H4 (cell line): ENCODE results near the gene NECTIN2. TPM values are rescaled to one million over a fixed set of nuclear protein-coding genes. Genes with fewer than 3 reads are reported as not detected.
"Not testable (repeated sequence)": the region's sequence is repeated elsewhere in the genome, so short reads cannot be mapped to it uniquely, and the experiment has no call there.

Source experiments
- DNase-seq: peaks from one replicate; pipeline ENCODE4 v3.0.0-alpha.2; 2015; ENCODE audit warnings: low spot score
- total RNA-seq: library from RNA; depleted of rRNA; stranded (reverse); fragments of >200 nt; shearing (Covaris generic); gene quantifications from 2 replicates; pipeline ENCODE4 v1.2.3, GENCODE V29; 2014

The NECTIN2 gene
- total RNA-seq, 1 experiment from 2014 or later = 42.0 TPM

- no peak for DNase-seq
Observed at GRCh38 chr19:44817725-44818465, 28.2 kb upstream of the NECTIN2 start.

- DNase-seq = no peak
Observed at GRCh38 chr19:44818466-44819031, 27.5 kb upstream of the NECTIN2 start.

DNA sequence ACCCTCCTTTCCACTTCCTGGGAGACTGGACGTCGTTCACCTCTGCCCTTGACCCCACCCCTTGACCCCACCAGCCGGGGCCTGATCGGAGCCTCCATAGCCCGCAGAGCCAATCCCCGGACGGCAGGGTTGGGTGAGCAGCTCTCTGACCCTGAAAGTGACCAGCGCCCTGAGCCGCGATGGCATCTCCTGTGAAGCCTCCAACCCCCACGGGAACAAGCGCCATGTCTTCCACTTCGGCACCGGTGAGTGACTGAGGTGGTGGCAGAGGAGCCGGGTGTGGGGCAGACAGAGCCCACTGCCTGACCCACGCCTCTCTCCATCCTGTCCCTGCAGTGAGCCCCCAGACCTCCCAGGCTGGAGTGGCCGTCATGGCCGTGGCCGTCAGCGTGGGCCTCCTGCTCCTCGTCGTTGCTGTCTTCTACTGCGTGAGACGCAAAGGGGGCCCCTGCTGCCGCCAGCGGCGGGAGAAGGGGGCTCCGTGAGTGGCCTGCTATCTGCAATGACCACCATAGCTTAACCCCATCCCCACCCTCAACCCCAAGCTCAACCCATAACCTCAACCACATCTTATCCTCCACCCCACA lies 26.8 kb upstream of the NECTIN2 start:
- no peak for DNase-seq

- DNase-seq = no peak
Observed at GRCh38 chr19:44820648-44821609, 25.2 kb upstream of the NECTIN2 start.

- no peak for DNase-seq
Observed at GRCh38 chr19:44822177-44822576, 23.9 kb upstream of the NECTIN2 start.

- no peak for DNase-seq
Observed at GRCh38 chr19:44822670-44823372, 23.3 kb upstream of the NECTIN2 start.

- no peak for DNase-seq
Observed at GRCh38 chr19:44823373-44823698, 22.8 kb upstream of the NECTIN2 start.

DNA sequence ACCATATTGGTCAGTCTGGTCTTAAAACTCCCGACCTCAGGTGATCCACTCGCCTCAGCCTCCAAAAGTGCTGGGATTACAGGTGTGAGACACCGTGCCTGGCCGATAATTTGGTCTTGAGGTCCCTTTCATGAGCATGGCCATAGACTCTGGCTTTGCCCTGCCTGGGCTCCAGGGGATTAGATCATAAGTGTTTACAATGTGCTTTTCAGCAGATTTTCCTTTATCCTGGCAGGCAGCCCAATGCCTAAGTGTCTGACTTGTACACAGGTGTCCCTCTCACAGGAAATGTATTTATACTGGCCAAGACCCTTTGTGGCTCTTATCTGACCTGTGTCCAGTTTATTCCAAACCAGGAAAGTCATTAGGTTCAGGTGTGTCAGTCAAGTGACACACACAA lies 21.3 kb upstream of the NECTIN2 start:
- DNase-seq = no peak

DNA sequence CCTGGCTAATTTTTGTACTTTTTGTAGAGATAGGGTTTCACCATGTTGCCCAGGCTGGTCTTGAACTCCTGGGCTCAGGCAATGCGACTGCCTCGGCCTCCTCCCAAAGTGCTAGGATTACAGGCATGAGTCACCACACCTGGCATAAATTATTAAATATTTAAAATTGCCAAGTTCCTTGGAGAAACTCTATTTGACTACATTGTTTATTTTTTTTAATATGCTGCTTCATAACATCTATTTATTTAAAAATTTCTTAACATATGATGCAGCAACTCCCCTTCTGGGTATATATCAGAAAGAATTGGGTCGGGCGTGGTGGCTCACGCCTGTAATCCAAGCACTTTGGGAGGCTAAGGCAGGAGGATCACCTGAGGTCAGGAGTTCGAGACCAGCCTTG lies 13.2 kb upstream of the NECTIN2 start:
- not testable (repeated sequence) for DNase-seq

DNA sequence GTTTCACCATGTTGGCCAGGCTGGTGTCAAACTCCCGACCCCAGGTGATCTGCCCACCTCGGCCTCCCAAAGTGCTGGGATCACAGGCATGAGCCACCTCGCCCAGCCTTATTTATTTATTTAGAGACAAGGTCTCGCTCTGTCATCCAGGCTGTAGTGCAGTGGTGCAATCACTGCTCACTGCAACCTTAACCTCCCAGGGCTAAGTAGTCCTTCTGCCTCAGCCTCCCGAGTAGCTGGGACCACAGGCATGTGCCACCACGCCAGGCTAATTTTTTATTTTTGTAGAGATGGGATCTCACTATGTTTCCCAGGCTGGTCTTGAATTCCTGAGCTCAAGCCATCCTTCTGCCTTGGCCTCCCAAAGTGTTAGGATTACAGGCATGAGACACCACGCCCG lies 11.7 kb upstream of the NECTIN2 start:
- not testable (repeated sequence) for DNase-seq

DNA sequence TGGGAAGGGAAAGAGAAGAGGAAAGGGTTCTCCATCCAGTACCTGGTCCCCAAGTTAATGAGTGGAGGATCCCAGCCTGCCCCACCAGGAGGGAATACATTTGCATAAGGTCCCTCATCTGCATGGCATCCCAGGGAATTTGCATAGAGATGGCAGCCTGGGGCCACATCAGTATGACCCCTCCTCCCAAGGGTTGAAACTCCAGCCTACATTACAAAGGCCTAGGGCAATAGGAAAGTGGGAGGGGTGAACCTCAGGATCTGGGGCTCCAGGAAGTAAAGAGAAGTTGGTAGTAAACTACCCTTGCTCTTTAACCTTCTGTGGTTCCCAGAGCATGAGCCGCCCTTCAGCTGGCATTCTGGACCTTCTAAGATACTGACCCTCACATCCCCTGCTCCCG lies 6.8 kb upstream of the NECTIN2 start:
- no peak for DNase-seq

GRCh38 chr19:44840811-44841210 lies 5.3 kb upstream of the NECTIN2 start:
- no peak for DNase-seq

GRCh38 chr19:44841231-44841630 lies 4.9 kb upstream of the NECTIN2 start:
- DNase-seq = no peak

DNA sequence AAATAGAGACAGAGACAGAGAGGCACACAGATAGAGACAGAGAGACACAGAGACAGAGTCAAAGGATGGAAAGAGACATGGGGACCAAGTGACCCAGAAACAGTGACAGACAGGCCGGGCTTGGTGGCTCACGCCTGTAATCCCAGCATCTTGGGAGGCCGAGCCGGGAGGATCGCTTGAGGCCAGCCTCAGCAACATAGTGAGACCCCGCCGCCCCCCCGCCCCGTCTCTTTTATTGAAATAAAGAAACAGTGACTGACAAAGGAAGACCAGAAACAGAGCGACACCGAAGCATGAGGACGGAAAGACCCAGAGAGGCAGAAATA lies 848 bp upstream of the NECTIN2 start:
- no peak for DNase-seq

- no peak for DNase-seq
Observed at GRCh38 chr19:44846455-44847143, 502 bp downstream of the NECTIN2 start.

DNA sequence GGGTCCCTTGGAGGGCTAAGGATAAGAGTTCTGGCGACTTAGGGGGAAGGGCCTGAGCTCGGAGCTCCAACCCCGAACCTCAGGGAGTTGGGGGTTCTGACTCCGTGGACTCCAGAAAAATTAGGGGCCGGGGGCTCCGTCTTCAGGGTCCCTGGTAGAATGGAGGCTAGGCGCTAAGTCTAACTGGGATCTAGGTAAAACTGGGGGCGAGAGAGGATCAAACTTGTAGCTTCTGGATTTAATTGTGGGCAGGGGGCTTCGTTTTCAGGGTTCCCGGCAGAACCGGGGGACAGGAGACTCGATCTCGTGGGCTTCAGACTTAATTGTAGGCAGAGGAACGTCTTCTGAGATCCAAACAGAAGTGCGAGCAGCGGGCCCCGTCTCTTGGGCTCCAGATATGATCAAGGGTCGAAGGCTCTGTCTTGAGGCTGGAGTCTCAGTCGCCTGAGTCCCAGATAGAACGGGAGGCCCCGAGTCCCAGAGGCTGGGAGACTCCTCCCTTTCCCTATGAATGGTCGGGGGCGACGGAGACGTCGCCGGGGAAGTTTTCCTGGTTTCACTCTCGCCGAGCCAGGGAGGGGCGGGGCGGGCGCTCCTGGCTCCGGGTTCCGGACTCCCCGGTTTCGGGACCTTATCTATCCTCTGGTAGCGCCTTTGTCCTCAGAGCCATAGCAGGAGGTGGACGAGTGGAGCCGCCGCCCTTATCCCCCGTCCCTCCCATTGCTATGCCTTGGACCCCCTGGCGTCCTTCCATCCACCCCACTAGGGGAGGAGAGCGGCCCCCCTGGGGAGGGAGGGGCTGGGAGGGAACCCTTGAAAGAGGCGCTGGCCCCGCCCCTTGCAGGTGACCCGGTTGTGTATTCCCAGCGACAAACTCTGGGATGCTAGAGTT lies 1.3 kb downstream of the NECTIN2 start:
- DNase-seq = no peak

DNA sequence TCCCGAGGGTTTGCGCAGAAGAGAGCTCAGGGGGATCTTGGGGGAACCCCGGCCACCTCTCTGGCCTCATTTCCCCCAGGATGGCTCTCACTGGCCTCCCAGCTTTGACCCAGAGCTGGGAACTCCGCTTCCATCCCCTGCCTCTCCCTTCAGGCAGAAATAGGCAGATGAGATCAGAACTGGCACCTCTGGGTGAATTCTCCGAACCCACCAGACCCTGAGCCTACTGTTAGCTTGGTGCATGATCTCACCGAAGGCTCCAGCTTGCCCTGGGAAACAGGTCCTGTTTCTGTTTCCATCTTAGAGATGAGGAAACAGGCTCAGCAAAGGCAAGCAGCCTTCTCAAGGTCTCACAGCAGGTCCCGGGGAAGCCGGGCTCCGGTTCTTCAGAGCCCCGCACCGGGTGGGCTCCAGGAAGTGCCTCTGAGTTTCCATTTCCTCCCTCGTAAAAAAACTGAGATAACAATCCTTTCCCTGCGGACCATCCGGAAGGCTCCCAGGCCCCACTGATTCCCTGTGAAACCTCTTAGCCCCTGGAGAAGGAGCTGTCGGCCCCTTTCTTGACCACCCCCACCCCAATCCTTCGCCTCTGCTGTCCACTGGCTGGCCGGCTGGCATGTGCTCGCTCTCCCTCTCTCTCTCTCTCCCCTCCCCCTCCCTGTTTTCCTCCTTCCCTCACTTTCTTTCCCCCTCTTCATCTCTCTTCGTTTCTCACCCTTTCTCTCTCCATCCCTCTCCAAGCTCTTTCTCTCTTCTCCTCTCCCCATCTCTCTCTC lies 2.1 kb downstream of the NECTIN2 start:
- no peak for DNase-seq

DNA sequence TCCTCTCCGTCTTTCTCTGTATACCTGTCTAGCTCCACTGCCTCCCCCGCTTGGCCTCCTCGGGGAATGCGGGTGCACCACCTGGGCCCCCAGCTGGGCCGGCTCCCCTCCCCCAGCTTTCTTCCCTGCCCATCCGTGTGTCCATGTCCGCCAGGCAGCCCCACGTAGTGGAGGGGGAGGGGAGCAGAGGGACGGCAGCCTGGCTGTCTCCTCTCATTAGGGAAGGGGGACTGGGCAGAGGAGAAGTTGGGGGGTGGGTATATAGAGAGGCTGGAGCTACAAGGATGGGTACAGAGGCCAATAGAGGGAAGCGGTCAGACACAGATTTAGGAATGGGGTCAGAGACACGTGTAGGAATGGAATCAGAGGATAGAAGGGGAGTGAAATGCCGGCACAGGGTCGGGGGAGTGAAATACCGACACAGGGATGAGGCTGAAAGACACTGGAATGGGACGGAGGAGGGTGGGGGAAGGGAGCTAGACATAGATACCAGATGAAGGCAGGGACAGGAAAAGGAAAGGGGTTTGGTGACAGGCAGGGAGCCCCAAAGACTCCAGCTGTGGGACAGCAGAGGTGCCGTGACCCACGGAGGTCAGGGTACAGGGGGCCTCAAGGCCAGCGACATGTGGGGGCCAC lies 2.8 kb downstream of the NECTIN2 start:
- no peak for DNase-seq

DNA sequence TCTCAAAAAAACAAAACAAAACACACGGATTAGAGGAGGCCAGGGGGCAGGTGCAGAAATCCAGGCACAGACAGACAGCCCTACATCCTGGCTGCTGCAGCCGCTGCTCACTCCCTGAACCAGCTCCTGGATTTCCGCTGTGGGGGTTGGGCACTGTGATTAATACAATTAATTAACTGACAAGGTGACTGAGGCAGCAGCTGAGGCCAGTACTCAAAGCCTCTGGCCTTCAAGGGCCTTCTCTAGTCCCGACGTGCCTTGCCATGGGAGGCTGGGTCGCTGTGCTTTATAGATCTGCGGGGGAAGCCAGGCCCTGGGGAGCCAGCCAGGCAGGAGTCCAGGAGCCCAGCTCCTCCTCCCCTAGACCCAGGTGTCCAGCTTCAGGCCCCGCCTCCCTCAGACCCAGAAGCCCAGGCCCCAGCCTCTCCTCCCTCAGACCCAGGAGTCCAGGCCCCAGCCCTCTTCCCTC lies 4.6 kb downstream of the NECTIN2 start:
- DNase-seq = no peak
